ENCODE measurements around the gene KDM4B.

The KDM4B gene

GRCh38 chr19:5032101-5032967 is 63.4 kb downstream of the KDM4B start:
- DNase-seq (ENCODE audit: low read depth, low spot score) = no peak

GRCh38 chr19:5035105-5035761 is 66.3 kb downstream of the KDM4B start:
- no peak for DNase-seq (ENCODE audit: low read depth, low spot score)

GRCh38 chr19:5035793-5036697 is 67.1 kb downstream of the KDM4B start:
- no peak for DNase-seq (ENCODE audit: low read depth, low spot score)

GRCh38 chr19:5036698-5037563 is 68.0 kb downstream of the KDM4B start:
- DNase-seq (ENCODE audit: low read depth, low spot score) = no peak

GRCh38 chr19:5037936-5038335 is 69.0 kb downstream of the KDM4B start:
- no peak for DNase-seq (ENCODE audit: low read depth, low spot score)

GRCh38 chr19:5038631-5039271 is 69.8 kb downstream of the KDM4B start:
- DNase-seq (ENCODE audit: low read depth, low spot score) = no peak

GRCh38 chr19:5039642-5040543 is 71.0 kb downstream of the KDM4B start:
- no peak for DNase-seq (ENCODE audit: low read depth, low spot score)

GRCh38 chr19:5040544-5041167 is 71.7 kb downstream of the KDM4B start:
- DNase-seq (ENCODE audit: low read depth, low spot score) = no peak

- DNase-seq (ENCODE audit: low read depth, low spot score) = no peak
Observed at GRCh38 chr19:5041168-5041912, 72.4 kb downstream of the KDM4B start.

- DNase-seq (ENCODE audit: low read depth, low spot score) = no peak
Observed at GRCh38 chr19:5041913-5042187, 72.9 kb downstream of the KDM4B start.

- DNase-seq (ENCODE audit: low read depth, low spot score) = no peak
Observed at GRCh38 chr19:5042556-5042955, 73.6 kb downstream of the KDM4B start.

GRCh38 chr19:5045029-5045428 is 76.1 kb downstream of the KDM4B start:
- DNase-seq (ENCODE audit: low read depth, low spot score) = no peak

- DNase-seq (ENCODE audit: low read depth, low spot score) = no peak
Observed at GRCh38 chr19:5045956-5046338, 77.0 kb downstream of the KDM4B start.

GRCh38 chr19:5046339-5047039 is 77.6 kb downstream of the KDM4B start:
- DNase-seq (ENCODE audit: low read depth, low spot score) = no peak

GRCh38 chr19:5047251-5047935 is 78.5 kb downstream of the KDM4B start:
- no peak for DNase-seq (ENCODE audit: low read depth, low spot score)

GRCh38 chr19:5048091-5048726 is 79.3 kb downstream of the KDM4B start:
- no peak for DNase-seq (ENCODE audit: low read depth, low spot score)
